ENCODE data around the gene HLA-B.

GRCh38 chr6:31352310-31352682, 4.7 kb downstream of the HLA-B start:
- TF ChIP-seq CTCF (IDR thresholded peaks at IDR 0.05): no peak
- TF ChIP-seq POLR2A (IDR thresholded peaks at IDR 0.05): no peak

Data from Peyer's patch (tissue), 4 donors.